ENCODE measurements around the gene AGPAT3.

GRCh38 chr21:43881283-43881682 lies 16.3 kb downstream of the AGPAT3 start:
- no peak for TF ChIP-seq CTCF (conservative IDR thresholded peaks at IDR 0.05 in 1 of 2, IDR thresholded peaks at IDR 0.05 in 1 of 2; ENCODE audit: low read depth in 1 of 2, low read length in 2 of 2)
- TF ChIP-seq EZH2 (IDR thresholded peaks at IDR 0.05; ENCODE audit: low read length, missing control alignments) = no peak
